Inferior parietal cortex (tissue), 1 donor: ENCODE data around the gene EXOSC5.

ENCODE experiments used
- DNase-seq: peaks from one replicate; pipeline ENCODE4 v3.0.0-alpha.2; 2016; ENCODE audit errors: extremely low spot score

Gene EXOSC5

GRCh38 chr19:41367848-41368301, 29.3 kb downstream of the EXOSC5 start:
- no peak for DNase-seq

- no peak for DNase-seq
Measured at GRCh38 chr19:41366089-41366488, 31.1 kb downstream of the EXOSC5 start.

- DNase-seq = no peak
Measured at GRCh38 chr19:41364524-41365391, 32.4 kb downstream of the EXOSC5 start.

- DNase-seq = peak; percentile 98
Measured at GRCh38 chr19:41363753-41364523, 33.2 kb downstream of the EXOSC5 start, which contains the start of gene B9D2. B9D2 (minus strand) TSS chr19:41364149; CDS start chr19:41363519, 630 bp downstream.

- DNase-seq = peak; percentile 30
Measured at GRCh38 chr19:41363371-41363752, 33.8 kb downstream of the EXOSC5 start.

- no peak for DNase-seq
Measured at GRCh38 chr19:41362143-41362847, 34.9 kb downstream of the EXOSC5 start.

GRCh38 chr19:41359741-41360140, 37.4 kb downstream of the EXOSC5 start:
- DNase-seq = no peak

- DNase-seq = no peak
Measured at GRCh38 chr19:41357746-41358145, 39.4 kb downstream of the EXOSC5 start.

GRCh38 chr19:41356984-41357739, 40.0 kb downstream of the EXOSC5 start:
- DNase-seq = no peak

- no peak for DNase-seq
Measured at GRCh38 chr19:41355802-41356201, 41.4 kb downstream of the EXOSC5 start.

- DNase-seq = no peak
Measured at GRCh38 chr19:41355035-41355434, 42.1 kb downstream of the EXOSC5 start.

GRCh38 chr19:41354343-41354953, 42.7 kb downstream of the EXOSC5 start:
- no peak for DNase-seq

- DNase-seq = peak; percentile 40
Measured at GRCh38 chr19:41353466-41354342, 43.5 kb downstream of the EXOSC5 start, which contains the start of gene TGFB1. TGFB1 (minus strand) TSS chr19:41353922; CDS start chr19:41353044, 878 bp downstream.

- DNase-seq = peak; percentile 5
Measured at GRCh38 chr19:41352609-41353465, 44.3 kb downstream of the EXOSC5 start.

GRCh38 chr19:41352279-41352608, 44.9 kb downstream of the EXOSC5 start:
- DNase-seq = no peak

GRCh38 chr19:41351339-41352245, 45.6 kb downstream of the EXOSC5 start:
- DNase-seq = no peak

- DNase-seq = no peak
Measured at GRCh38 chr19:41350735-41351338, 46.3 kb downstream of the EXOSC5 start.
